SK-N-SH treated with all-trans-retinoic acid at 6 μM for 48 hours (cell line): Measurements from ENCODE around the gene DSCAM.

Experiments
- ARNTL ChIP-seq: fragments of 450-650 bp; formaldehyde crosslinking; IDR thresholded peaks from 2 replicates; pipeline ENCODE4 v1.5.0; 2020; ENCODE audit warnings: low read depth, mild to moderate bottlenecking, moderate library complexity, borderline replicate concordance
- PPARA ChIP-seq: fragments of 250-450 bp; sonication (Bioruptor Pico); IDR thresholded peaks from 2 replicates; pipeline ENCODE4 v1.5.0; 2020; ENCODE audit warnings: mild to moderate bottlenecking, borderline replicate concordance
- SNAI2 ChIP-seq: fragments of 250-450 bp; sonication (Bioruptor Pico); IDR thresholded peaks from 2 replicates; pipeline ENCODE4 v1.5.0; 2020; ENCODE audit warnings: mild to moderate bottlenecking, moderate library complexity
- ZFP30 ChIP-seq: fragments of 450-650 bp; formaldehyde crosslinking; IDR thresholded peaks from 2 replicates; pipeline ENCODE4 v1.5.0; 2022; ENCODE audit warnings: mild to moderate bottlenecking, moderate library complexity
- ZNF8 ChIP-seq: fragments of 450-650 bp; formaldehyde crosslinking; IDR thresholded peaks from 2 replicates; pipeline ENCODE4 v1.5.0; 2020; ENCODE audit warnings: mild to moderate bottlenecking, moderate library complexity

- TF ChIP-seq SNAI2 (CRISPR knock-in tag) (no peak), ZFP30 (CRISPR knock-in tag) (no peak), ARNTL (no peak), PPARA (no peak), ZNF8 (CRISPR knock-in tag) (no peak)
These were observed 291.9 kb downstream of the DSCAM start for GRCh38 chr21:40555021-40555528.
